ENCODE data around the gene LIMS1. TPM values are rescaled to one million over a fixed set of nuclear protein-coding genes. Genes with fewer than 3 reads are reported as not detected.

The LIMS1 gene
- total RNA-seq, 4 donors from 2014 or later, result 37.4 to 357 (median 112) TPM

- Histone ChIP-seq H3K4me1 (no peaks in the 10 kb centered on the region), H3K36me3 (no peaks in the 10 kb centered on the region), H3K27ac (no peak overlapping the region), H3K4me3 (no peak overlapping the region), H3K27me3 (no peaks in the 10 kb centered on the region), H3K9me3 (no peaks in the 10 kb centered on the region)
- no peak for DNase-seq
- intact Hi-C loops (cut with DNase I; ENCODE audit: low total_unique reads), result no loop called here
- TF ChIP-seq POLR2A (IDR thresholded peaks at IDR 0.05) (no peak), CTCF (IDR thresholded peaks at IDR 0.05) (no peak)
Measured at GRCh38 chr2:108571286-108571685, 37.0 kb downstream of the LIMS1 start.

- intact Hi-C loops (cut with DNase I; ENCODE audit: low total_unique reads), result no loop called here
- Histone ChIP-seq H3K9me3 (no peaks in the 10 kb centered on the region), H3K4me3 (no peak overlapping the region), H3K27me3 (no peaks in the 10 kb centered on the region), H3K27ac (no peak overlapping the region), H3K4me1 (no peaks in the 10 kb centered on the region), H3K36me3 (no peaks in the 10 kb centered on the region)
- no peak for DNase-seq
- TF ChIP-seq CTCF (IDR thresholded peaks at IDR 0.05) (no peak), POLR2A (IDR thresholded peaks at IDR 0.05) (no peak)
Measured at GRCh38 chr2:108573061-108573460, 38.8 kb downstream of the LIMS1 start.

- Histone ChIP-seq H3K36me3 (no peaks in the 10 kb centered on the region), H3K4me1 (no peaks in the 10 kb centered on the region), H3K9me3 (no peaks in the 10 kb centered on the region), H3K27ac (no peak overlapping the region), H3K27me3 (no peaks in the 10 kb centered on the region), H3K4me3 (no peak overlapping the region)
- DNase-seq, result no peak
- intact Hi-C loops (cut with DNase I; ENCODE audit: low total_unique reads), result no loop called here
- TF ChIP-seq CTCF (IDR thresholded peaks at IDR 0.05), result no peak
- TF ChIP-seq POLR2A (IDR thresholded peaks at IDR 0.05), result no peak
Measured at GRCh38 chr2:108574332-108574731, 40.1 kb downstream of the LIMS1 start.

- no peak overlapping the region for H3K4me3 ChIP-seq
- H3K27ac ChIP-seq, result no peak overlapping the region
- peaks cover 0 to 5% of the 10 kb centered on the region in 2 donors for H3K4me1 ChIP-seq
- intact Hi-C loops (cut with DNase I; ENCODE audit: low total_unique reads), result no loop called here
- no peaks in the 10 kb centered on the region for H3K27me3 ChIP-seq
- no peaks in the 10 kb centered on the region for H3K9me3 ChIP-seq
- DNase-seq, result no peak
- no peaks in the 10 kb centered on the region for H3K36me3 ChIP-seq
- TF ChIP-seq POLR2A (IDR thresholded peaks at IDR 0.05) (no peak), CTCF (IDR thresholded peaks at IDR 0.05) (no peak)
Measured at GRCh38 chr2:108575132-108575966, 41.1 kb downstream of the LIMS1 start.

- Histone ChIP-seq H3K9me3 (no peaks in the 10 kb centered on the region), H3K4me1 (peaks cover 0 to 5% of the 10 kb centered on the region in 2 donors), H3K27me3 (no peaks in the 10 kb centered on the region), H3K4me3 (no peak overlapping the region), H3K27ac (no peak overlapping the region), H3K36me3 (no peaks in the 10 kb centered on the region)
- DNase-seq, result no peak
- no peak for TF ChIP-seq POLR2A (IDR thresholded peaks at IDR 0.05)
- TF ChIP-seq CTCF (IDR thresholded peaks at IDR 0.05), result no peak
- intact Hi-C loops (cut with DNase I; ENCODE audit: low total_unique reads), result no loop called here
Measured at GRCh38 chr2:108577099-108577498, 42.8 kb downstream of the LIMS1 start.
